Measurements from ENCODE around the gene FBXO21.
"Not testable (repeated sequence)": the region's sequence is repeated elsewhere in the genome, so short reads cannot be mapped to it uniquely, and the experiment has no call there.

The FBXO21 gene

DNA sequence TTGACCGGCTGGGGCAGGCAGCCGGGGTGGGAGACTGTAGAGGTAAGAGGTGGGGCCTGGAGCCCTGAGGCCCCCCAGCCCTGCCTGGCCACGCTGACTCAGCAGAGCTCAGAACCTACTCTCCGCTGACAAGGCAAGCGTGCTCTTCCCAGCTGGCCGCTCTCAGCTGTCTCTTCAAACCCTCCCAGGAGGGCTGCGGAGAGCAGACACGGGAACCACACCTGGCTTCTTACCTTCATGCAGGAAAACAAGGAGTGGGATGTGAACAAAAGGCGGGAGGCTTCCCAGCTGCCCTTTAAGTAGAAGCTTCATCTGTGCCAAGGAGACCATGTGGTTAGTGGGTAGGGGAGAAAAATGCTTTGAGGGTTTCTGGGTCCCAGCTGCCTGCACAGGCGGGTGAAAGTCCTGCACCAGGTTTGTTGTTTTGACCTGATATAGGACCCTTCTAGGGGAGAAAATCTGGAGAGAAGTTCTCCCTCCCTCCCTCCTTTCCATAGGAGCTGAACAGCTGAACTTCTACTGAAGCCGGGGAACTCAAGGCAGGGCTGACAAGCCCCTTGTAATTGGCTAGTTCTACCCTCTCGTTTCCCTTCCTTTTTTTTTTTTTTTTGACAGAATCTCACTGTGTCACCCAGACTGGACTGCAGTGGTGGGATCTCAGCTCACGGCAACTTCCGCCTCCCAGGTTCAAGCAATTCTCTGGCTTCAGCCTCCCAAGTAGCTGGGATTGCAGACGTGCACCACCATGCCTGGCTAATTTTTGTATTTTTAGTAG is 78.3 kb downstream of the FBXO21 start:
- no peak overlapping the region for H3K4me3 ChIP-seq (replicated peaks; ENCODE audit: low read depth, low read length)
- DNase-seq (ENCODE audit: low read depth) = no peak
- TF ChIP-seq, protein P1, sequence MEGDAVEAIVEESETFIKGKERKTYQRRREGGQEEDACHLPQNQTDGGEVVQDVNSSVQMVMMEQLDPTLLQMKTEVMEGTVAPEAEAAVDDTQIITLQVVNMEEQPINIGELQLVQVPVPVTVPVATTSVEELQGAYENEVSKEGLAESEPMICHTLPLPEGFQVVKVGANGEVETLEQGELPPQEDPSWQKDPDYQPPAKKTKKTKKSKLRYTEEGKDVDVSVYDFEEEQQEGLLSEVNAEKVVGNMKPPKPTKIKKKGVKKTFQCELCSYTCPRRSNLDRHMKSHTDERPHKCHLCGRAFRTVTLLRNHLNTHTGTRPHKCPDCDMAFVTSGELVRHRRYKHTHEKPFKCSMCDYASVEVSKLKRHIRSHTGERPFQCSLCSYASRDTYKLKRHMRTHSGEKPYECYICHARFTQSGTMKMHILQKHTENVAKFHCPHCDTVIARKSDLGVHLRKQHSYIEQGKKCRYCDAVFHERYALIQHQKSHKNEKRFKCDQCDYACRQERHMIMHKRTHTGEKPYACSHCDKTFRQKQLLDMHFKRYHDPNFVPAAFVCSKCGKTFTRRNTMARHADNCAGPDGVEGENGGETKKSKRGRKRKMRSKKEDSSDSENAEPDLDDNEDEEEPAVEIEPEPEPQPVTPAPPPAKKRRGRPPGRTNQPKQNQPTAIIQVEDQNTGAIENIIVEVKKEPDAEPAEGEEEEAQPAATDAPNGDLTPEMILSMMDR (IDR thresholded peaks at IDR 0.05; ENCODE audit: low read length, missing control alignments) = no peak

DNA sequence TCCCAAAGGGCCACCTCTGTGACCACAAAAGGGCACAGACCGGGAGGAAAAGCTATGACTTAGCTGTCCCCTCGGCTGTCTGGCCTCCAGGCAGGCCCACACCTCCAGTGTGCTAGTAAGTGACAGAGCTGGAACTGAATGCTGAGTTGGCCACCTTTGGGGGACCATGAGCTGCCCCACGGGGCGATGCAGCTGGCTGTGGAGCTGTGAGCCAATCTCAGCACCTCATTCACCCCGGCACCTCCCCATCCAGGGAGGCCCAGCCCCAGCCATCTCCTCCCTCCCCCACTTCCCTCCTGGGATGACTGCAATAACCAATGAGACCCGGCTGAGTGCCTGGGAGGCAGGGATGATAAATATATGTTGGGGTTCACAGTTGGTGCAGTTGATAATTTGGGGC is 78.9 kb downstream of the FBXO21 start:
- no peak for DNase-seq (ENCODE audit: low read depth)
- no peak overlapping the region for H3K4me3 ChIP-seq (replicated peaks; ENCODE audit: low read depth, low read length)

DNA sequence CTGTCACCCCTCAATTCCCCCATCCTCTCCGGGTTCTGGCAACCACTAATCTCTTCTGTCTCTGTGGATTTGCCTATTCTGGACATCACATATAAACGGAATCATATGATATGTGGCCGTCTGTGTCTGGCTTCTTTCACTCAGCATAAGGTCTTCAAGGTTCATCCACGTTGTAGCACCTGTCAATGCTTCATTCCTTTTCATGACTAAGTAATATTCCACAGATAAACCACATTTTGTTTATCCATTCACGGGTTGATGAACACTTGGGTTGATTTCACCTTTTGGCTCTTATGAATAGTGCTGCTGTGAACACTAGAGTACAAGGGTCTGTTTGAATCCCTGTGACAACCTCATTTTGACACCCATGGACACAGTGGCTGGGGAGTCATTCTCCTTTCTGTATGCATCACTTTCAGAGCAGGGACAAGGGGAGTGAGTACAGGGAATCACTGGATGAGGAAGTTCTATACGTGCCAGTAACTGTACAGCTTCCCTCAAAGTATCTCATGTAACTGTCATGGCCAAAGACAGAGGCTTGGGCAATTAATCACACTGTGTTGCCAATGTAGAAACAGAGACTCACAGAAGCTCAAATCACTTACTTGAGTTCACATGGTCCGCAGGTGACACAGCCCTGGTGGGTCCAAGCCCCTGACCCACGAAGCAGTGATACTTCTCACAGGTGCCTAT is 80.2 kb downstream of the FBXO21 start:
- TF ChIP-seq, protein P1 (IDR thresholded peaks at IDR 0.05; ENCODE audit: low read length, missing control alignments) = no peak
- DNase-seq (ENCODE audit: low read depth) = no peak
- H3K4me3 ChIP-seq (replicated peaks; ENCODE audit: low read depth, low read length) = no peak overlapping the region

More for the DNA sequence above, 78.9 kb downstream of the FBXO21 start:
- TF ChIP-seq, protein P1 (IDR thresholded peaks at IDR 0.05; ENCODE audit: low read length, missing control alignments) = no peak

DNA sequence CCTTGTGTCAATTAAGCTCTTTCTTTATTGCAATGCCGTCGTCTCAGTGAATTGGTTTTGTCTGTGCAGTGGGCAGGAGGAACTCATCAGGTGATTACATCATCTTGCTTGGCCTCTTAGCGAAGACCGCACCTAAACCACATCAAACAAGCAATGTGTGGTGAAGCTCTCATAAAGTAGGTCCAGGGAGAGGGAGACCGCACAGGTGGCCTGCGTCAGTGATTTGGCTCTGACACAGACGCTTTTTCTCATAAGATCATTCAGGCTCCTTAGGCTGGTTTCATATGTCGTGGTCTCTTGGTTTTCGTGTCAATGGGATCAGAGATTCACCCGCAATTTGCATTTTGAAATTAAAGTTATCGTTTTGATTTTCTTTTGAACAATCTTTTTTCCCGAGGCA is 84.4 kb downstream of the FBXO21 start:
- DNase-seq (ENCODE audit: low read depth) = no peak
- H3K4me3 ChIP-seq (replicated peaks; ENCODE audit: low read depth, low read length) = no peak overlapping the region
- TF ChIP-seq, protein P1 (IDR thresholded peaks at IDR 0.05; ENCODE audit: low read length, missing control alignments) = no peak

DNA sequence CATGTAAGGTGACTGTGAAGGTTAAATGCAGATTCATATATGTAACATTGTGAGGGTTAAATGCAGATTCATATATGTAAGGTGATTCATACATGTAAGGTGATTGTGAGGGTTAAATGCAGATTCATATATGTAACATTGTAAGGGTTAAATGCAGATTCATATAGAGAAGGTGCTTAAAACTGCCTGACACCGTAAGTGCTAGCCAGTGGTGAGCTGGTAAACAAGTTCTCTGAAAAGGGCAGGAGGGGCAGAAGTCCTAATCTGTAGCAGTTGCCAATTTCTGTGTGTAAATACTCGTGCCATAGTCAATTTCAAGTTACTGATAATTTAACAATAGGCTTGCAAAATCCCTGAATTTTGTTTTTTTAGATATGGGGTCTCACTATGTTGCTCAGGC is 86.3 kb downstream of the FBXO21 start:
- H3K4me3 ChIP-seq (replicated peaks; ENCODE audit: low read depth, low read length); DNase-seq (ENCODE audit: low read depth): not testable (repeated sequence)

DNA sequence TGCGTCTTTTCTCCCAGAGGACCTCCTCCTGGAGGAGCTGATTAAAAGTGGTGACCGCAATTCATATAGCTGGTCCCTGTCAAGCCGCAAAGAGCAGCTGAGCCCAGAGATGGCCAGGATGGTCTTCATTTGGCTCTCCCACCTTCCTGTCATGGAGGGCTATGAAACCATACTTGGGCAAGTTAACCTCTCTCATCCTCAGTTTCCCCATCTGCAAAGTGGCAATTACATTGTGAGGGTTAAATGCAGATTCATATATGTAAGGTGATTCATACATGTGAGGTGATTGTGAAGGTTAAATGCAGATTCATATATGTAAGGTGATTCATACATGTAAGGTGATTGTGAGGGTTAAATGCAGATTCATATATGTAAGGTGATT is 87.5 kb downstream of the FBXO21 start:
- DNase-seq (ENCODE audit: low read depth) = no peak
- TF ChIP-seq, protein P1 (IDR thresholded peaks at IDR 0.05; ENCODE audit: low read length, missing control alignments) = no peak
- H3K4me3 ChIP-seq (replicated peaks; ENCODE audit: low read depth, low read length) = no peak overlapping the region

DNA sequence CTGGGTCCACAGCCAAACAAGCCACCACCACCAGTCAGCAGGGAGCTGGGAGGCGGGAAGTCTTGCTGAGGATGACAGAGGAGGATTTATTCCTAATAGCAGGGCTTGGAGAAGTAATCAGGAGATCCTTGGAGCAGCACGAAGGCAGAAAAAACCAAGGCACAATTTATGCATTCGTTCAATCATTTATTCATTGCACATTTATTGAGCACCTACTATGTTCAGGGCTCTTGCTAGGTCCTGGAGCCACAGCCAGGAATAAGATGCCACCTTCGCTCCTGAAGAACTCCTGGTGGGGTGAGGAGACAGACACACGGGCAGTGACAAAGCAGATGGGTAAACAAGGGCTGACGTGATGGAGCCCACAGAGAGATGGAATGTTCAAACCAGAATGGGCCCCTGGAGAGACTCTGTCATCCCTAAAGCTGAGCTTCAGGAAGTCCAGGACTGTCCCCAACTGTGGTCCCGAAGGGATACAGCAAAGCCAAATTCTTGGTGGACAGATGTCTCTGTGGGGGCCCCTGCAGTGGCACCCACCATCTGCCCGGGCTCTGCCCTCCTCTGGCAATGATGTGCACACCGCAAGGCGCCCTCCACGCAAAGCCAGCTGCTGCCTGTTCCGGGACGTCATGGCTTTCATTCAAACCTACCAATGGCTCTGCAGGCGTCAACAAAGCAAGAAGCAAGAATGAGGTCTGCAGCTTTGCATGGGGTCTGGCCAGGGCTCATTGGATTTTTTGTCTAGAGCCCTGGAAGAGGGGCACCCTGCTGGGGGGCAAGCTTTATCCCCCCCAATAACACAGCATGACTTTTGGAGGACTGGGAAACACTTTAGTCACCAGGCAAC is 88.1 kb downstream of the FBXO21 start:
- no peak overlapping the region for H3K4me3 ChIP-seq (replicated peaks; ENCODE audit: low read depth, low read length)
- TF ChIP-seq, protein P1 (IDR thresholded peaks at IDR 0.05; ENCODE audit: low read length, missing control alignments) = no peak
- no peak for DNase-seq (ENCODE audit: low read depth)
